Amygdala (tissue), 56 donors: ENCODE results near the gene TMEM126B.
"Not testable (repeated sequence)": the region's sequence is repeated elsewhere in the genome, so short reads cannot be mapped to it uniquely, and the experiment has no call there.

ENCODE experiments used
- DNase-seq, 56 donors: peaks; one replicate each; lab custom pipeline; 2025; lab: John Stamatoyannopoulos, UW

TMEM126B gene

DNA sequence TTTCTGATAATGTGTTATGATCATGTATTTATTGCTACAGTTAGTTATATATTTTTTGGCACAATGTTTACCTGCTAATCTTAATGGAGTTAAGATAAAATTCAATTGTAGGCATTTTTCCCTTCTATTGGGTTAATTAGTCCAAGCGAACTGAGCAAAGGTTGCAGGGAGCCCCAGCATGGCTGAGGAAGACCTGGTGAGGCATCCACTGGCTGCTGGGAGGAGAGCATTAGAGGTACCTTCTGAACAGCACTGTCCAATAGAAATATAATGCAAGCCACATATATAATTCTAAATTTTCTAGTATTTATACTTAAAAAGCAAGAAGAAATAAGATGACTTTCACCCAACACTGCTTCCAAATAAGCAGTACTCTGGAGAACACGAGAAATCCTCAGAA is 18.7 kb downstream of the TMEM126B start:
- no peak for DNase-seq

DNA sequence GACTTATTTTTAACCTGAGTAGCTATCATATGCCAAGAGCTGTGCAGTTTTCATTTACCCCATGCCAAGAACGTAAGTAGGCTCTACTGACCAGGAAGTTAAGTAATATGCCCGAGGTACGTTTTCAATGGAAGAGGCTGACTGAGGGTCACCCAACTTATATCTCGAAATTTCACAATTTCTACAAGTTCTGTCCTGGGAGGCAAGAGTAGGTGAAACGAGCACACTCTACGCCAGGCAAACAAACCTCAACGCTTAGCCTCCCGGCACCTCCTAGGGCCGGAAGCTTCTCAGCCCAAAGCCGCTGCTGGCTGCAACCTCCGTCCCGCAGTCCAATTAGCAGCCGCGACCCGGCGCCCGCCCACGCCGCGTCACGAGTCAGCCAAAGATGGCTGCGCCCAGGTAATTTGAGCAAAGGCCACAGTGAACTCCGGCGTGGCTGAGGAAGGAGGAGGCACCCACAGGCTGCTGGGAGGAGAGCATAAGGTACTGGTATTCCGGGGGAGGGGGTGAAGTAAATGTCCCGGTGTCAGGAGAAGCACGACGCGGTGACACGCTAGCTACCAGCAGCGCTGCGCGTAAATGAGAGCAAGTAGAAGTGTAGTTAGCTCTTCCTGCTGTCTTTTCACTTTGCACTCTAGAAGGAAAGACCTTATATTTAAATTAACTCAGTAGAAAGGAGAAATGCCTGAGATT is 19.4 kb downstream of the TMEM126B start, which contains the start of gene TMEM126A:
Gene TMEM126A, plus strand, starts transcription at position 364 of the 696 bp plus-strand sequence. CDS start 2,289 bp downstream, outside the sequence.
- peak; percentile 10 to 91 (median 76) for DNase-seq

DNA sequence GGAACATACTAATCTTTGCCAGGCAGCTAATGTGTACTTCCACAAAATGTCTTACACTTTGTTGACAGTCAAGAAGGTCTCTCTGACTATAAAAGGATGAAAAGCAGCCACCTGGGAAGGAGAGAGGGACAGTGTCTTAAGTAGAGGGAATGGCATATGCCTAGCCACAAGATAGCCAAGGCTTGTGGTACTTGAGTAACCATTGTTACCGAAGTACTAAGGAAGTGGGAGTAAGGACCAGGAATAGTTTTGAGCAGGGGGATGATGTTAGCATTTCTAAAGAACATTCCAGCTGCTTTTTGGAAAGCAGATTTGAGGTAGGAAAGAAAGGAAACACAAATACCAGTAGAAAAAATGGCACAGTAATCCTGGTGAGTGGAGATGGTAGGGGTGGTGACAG is 22.7 kb downstream of the TMEM126B start:
- no peak for DNase-seq

DNA sequence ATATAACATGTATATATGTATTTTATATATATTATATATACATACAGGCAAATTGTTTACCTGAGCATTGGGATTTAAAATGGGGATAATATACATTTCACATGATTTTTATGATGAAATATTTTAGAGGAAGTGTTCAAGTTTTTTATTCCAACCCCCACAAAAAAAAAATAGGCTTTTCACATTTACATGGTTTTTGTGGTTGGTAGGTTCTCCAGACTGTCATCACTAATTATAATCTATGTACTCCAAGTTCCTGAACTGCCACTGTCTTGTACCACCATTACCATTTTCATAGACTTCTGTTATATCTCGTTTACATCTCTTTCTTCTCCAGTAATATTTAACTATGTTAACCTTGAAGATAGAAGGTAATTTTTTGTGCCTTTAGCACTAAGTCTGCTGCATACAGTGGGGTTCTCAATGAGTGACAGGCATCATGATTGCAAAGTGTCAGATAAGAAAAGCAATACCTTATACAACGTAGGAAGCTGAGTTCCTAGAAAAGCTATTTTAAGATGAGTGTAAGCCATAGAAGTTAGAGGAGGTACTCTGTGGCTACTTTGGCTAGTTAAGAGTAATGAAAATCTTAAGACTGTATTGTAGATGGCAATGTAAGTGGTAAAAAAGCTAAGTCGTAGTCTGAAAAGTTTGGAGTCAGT is 24.5 kb downstream of the TMEM126B start:
- DNase-seq, result no peak

DNA sequence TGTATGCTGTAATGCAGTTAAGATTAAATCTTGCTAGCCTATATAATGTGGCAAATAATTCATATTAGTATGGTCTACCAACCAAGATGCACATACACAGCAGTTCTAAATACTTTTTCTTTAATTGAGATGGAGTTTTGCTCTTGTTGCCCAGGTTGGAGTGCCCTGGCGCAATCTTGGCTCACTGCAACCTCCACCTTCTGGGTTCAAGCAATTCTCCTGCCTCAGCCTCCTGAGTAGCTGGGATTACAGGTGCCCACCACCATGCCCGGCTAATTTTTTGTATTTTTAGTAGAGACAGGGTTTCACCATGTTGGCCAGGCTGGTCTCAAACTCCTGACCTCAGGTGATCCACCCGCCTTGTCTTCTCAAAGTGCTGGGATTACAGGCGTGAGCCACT is 25.9 kb downstream of the TMEM126B start:
- DNase-seq, result not testable (repeated sequence)

DNA sequence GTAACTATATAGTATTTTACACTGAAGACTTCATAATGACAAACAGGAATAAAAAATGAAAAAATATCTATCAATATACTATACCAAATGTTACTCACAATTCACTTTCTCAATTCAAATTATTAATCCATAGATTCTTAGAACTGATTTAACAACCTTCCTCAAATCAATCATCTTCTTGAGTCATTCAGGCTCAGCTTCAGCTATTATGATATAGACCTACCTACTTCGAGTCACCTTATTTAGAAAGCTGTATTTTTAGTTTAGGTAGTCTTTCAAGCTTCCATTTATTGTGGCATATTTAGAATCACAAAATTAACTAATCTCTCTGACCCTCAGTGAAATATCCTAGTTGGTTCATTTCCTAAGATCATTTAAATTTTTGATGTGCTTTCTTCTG is 28.4 kb downstream of the TMEM126B start:
- no peak for DNase-seq

DNA sequence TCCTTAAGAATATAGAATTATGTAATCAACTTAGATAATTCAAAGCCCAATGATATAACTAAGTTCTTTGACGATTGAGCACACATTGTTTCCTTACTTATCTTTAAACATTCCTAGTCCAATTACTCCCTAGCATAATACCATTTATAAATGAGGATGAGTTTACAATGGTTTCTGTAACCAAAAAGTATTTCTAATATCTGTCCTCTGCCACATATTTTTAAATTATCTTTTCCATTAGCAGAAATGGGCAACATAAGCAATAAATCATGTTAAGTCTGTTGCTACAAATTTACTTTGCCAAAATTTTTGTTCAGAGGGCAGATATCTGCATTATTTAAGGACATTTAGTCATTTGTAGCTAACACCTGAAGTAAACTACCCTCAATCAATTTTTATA is 29.8 kb downstream of the TMEM126B start:
- no peak for DNase-seq

DNA sequence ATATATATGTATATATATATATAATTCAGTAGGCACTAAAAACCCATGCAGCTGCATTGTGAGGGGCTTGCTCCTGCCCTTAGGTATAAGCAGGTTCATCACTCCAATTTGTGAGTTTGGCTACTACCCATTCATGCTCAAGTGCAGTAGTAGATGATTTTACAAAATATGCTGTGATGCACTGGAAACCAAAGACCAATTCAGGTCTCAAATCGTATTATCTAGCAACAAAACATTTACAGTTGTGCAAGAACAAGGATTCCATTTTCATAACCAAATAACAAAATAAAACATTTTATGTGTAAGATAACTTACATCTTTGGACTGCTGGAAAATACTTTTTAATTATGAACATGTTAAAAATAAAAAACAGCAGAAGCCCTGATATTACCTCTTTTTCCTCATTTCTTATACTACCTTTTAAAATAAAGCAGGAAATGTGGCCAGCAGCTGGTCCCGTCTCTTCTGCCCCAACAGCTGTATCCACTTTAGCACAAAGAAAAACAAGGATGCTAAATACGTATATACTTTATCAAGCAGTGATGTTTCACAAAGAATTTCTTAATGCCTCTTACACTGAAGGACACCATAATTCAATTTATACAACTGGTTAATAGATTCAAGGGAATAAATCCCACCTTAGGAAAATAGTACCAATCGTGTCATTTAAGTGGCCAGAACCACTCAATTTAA is 33.7 kb downstream of the TMEM126B start:
- no peak for DNase-seq

DNA sequence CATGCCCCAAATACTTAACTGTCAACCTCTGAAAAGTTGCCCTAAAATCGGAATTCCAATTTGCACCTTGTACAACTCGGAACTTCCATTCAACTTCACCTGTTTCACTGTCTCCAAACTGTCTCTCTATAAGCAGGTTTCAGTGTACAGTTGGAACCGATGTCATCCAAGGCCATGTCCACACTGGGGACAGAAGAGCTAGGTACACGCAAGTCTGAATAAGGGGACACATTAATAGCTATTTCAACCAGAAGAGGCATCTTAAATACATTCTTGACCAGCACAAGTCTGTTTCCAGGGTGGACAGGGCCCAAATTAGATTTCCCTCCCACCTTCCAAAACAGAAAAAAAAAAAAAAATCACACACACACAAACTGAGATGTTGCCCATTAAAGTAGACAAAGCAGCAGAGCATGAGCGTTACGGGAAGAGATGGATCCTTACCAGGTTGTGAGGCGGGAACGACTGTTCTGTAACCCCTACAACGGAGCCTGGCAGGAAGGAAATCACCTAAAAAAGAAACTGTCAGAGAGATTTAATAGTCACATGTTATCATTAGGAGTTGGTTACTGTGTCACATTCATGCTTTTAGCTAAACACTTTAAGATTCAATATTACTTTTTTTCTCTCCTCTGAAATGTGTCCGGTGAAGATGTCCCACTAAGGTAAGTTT is 34.8 kb downstream of the TMEM126B start:
- DNase-seq, result no peak

DNA sequence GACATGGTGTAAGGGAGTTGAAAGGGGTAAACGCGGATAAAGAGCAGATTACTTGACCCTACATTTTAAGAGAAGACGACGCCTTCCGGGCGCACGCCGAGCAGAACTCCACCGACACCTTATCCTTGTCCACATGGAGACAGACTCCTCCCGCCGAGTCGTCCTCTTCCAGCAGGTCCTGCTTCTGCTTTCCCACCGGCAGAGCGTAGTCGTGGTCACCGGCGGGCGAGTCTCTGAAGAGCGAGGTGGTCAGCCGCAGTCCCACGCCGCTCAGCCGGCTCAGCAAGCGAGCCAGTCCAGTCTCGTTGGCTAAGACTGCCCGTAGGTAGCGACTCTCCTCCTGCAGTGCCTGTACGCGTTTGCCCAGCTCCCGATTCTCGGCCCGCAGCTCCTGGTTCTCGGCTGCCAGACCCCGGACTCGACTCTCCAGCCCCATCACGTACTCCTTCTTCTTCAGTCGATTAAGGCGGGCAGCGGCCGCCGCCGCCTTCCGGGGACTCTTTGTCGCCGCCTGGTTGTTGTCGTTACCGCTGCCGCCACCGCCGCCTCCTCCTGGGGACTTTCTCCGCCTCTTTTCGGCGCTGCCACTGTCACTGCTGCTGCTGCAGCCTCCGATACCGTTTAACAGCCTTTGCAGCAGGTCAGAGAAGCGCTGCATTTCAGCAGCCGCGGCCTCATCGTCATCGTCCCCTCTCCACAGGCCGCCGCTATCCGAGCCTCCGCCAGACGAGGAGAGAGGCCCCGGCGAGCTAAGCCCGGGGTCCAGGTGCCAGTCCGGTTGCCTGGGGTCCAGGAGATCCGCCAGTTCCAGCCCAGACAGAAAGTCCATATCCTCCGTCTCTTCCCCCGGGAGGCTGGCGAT is 35.6 kb downstream of the TMEM126B start:
- peak in 53 of 56 donors; percentile 8 to 83 (median 67) for DNase-seq

DNA sequence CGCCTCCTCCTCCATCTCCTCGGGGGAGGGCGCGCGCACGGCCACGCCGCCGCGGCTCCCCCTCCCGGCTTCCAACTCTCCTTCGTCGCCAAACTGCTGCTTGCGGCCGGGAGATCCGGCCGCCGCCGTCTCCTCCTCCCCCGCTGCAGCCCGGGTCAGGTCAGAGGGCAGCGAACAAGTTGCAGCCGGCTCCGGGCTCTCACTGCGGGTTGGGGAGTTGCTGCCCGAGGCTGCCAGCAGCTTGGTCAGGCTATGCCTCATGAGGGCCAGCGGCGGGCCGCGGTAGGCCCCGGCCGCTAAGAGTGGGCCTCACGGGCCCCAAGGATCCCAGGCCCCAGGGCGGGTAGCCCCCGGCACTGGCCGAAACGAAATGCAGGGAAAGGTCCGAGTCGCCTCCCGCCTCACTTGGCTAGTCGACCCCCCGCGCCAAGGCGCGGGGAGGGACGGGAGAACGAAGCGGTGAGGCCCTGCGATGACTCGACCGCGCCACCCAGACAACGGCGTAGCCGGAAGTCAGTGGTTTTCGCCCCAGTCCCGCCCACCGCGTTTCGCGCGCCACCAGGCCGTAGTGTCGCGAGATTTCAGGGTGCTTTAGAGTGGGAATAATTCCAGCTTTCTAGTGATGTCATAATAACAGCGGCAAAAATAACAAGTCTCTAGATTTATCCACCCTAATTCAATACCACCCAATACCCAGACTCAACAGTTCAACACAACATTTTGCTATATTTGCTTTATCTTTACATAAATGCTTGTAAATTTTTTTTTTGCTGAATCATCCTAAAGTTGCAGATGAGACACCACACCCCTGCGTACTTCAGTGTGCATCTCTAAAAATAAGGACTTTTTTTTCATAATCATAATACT is 36.5 kb downstream of the TMEM126B start, which contains the start of gene CREBZF:
Gene CREBZF, minus strand, starts transcription at position 515 of the 867 bp plus-strand sequence. Its CDS starts 254 bp downstream, at position 261.
- peak; percentile 62 to 95 (median 86) for DNase-seq

DNA sequence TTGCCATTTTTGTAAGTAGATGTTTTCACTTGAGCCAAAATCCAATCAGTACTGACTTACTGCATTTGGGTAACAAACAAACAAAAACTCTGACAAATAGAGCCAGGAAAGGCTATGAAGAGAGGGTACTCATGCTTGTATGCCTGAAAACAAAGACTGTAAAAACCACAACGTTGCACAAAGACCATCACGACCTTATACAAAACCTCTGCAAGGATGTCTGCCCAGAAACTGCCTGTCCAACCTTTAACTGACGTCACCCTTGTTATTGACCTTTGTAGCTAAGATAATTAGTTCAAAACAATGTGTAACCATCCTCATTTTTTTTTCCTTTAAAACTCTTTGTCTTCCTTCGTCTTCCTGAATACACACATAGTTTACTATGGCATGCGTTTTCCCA is 37.3 kb downstream of the TMEM126B start:
- peak in 2 of 56 donors; percentile 10 to 22 for DNase-seq

DNA sequence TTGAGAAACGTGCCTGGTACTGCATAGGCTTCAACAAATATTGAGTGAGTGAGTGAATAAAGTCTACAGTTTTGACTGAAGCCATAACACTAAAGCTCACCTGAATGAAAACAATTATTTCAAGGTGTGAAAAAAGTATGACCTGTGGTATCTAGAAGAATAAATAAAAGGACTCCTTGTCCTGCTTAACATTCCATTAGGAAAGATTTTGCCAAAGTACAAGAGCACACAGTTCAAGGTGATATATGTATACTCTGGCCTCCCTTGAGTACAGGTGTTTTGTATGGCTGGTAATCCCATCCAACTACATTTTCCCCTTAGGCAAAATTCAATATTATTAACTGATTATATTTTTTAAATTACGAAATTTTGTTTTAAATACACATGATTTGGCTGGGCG is 38.3 kb downstream of the TMEM126B start:
- DNase-seq, result no peak

DNA sequence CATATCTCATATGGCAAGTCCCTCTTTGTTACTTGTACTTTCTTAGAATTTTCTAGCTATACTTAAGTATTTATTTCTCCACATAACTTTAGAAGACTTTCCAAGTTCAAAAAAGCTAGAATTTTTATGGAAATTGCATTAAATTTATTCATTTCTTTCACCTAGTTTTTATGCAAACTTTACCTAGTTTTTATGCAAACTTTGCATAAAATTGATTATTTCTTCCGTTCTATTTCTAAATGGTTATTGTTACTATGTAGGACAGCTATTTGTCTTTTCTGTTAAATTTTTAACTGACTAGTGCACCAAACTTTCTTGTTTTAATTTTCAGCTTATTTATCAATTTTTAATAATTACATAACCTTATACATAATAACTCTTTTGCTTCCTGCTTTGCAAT is 39.8 kb downstream of the TMEM126B start:
- DNase-seq, result no peak

DNA sequence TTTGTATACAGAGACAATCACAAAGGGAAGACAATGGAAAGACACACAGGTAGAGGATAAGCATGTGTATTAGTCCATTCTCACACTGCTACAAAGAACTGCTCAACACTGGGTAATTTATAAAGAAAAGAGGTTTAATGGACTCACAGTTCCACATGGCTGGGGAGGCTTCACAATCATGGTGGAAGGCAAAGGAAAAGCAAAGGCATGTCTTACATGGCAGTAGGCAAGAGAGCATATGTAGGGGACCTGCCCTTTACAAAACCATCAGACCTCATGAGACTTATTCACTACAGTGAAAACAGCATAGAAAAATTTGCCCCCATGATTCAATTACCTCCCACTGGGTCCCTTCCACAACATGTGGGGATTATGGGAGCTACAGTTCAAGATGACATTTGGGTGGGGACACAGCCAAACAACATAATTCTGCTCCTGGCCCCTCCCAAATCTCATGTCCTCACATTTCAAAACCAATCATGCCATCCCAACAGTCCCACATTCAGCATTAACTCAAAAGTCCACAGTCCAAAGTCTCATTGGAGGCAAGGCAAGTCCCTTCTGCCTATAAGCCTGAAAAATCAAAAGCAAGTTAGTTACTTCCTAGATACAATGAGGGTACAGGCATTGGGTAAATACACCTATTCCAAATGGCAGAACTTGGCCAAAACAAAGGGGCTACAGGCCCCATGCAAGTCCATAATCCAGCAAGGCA is 42.7 kb downstream of the TMEM126B start:
- not testable (repeated sequence) for DNase-seq

DNA sequence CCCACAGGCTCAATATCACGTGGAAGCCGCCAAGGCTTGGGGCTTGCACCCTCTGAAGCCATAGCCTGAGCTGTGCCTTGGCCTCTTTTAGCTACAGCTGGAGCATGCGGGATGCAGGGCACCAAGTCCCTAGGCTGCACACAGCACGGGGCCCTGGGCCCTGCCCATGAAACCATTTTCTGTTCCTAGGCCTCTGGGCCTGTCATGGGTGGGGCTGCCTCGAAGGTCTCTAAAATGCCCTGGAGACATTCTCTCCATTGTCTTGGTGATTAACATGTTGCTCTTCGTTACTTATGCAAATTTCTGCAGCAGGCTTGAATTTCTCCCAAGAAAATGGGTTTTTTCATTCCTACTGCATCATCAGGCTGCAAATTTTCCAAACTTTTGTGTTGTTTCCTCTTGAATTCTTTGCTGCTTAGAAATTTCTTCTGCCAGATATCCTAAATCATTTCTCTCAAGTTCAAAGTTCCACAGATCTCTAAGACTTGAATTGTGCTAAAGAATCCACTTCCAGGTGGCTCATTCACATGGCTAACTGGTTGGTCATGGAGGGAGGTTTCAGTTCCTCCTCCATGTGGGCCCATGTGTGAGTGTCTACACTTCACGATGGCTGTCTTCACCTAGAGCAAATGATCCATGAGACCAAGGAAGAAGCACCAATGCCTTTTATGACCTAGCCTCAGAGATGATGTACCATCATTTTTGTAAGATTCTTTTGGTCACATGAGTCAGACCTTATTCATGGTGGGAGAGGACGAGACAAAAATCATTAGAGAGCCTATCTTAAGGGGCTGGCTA is 43.9 kb downstream of the TMEM126B start:
- no peak for DNase-seq

DNA sequence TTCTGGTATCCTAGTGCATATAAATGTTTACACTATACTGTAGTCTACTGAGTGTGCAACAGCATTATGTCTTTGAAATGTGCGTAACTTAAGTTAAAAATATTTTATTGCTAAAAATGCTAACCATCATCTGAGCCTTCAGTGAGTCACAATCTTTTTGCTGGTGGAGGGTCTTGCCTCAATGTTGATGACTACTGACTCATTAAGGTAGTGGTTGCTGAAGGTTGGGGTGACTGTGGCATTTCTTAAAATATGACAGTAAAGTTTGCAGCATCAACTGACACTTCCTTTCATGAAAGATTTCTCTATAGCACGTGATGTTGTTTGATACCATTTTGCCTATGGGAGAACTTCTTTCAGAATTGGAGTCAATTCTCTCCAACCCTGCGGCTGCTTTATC is 45.0 kb downstream of the TMEM126B start:
- no peak for DNase-seq
